Measurements from ENCODE around the gene ERFE.

Gene ERFE

GRCh38 chr2:238132463-238133450, 26.0 kb upstream of the ERFE start:
- H3K4me2 ChIP-seq (ENCODE audit: low read depth, low read length) = no peak overlapping the region

GRCh38 chr2:238133499-238134392, 25.0 kb upstream of the ERFE start:
- H3K4me3 ChIP-seq (ENCODE audit: low read length) = no peak overlapping the region
- no peaks in the 10 kb centered on the region; the same call in 1 of the 2 replicates for H3K27me3 ChIP-seq (replicated peaks; ENCODE audit: insufficient read depth, low read length)
- H3K9me2 ChIP-seq (replicated peaks; ENCODE audit: insufficient read depth, low read length) = no peaks in the 10 kb centered on the region
- no peak overlapping the region for H2AFZ ChIP-seq (ENCODE audit: low read length)
- no peak overlapping the region for H3K27ac ChIP-seq (ENCODE audit: low read length)
- H3K9me3 ChIP-seq (replicated peaks; ENCODE audit: insufficient read depth, low read length) = no peaks in the 10 kb centered on the region
- no peaks in the 10 kb centered on the region for H3K79me2 ChIP-seq (ENCODE audit: low read length)
- H3K9ac ChIP-seq (ENCODE audit: low read length) = no peak overlapping the region
- no peaks in the 10 kb centered on the region for H3F3A ChIP-seq (ENCODE audit: insufficient read depth, low read length)
- DNase-seq = no peak
- no peak overlapping the region for H3K4me2 ChIP-seq (ENCODE audit: low read depth, low read length)
- H3K4me1 ChIP-seq (ENCODE audit: low read length) = no peaks in the 10 kb centered on the region
- no peaks in the 10 kb centered on the region for H4K20me1 ChIP-seq (ENCODE audit: insufficient read depth, low read length)
- TF ChIP-seq EZH2phosphoT487 (IDR thresholded peaks at IDR 0.05; ENCODE audit: low read length) = no peak
- no peak for TF ChIP-seq CTCF (IDR thresholded peaks at IDR 0.05; ENCODE audit: low read length)
- TF ChIP-seq EZH2 (optimal IDR thresholded peaks at IDR 0.05; ENCODE audit: low read depth, low read length) = no peak
- no peaks in the 10 kb centered on the region for H3K36me3 ChIP-seq (replicated peaks; ENCODE audit: insufficient read depth, low read length)

More at GRCh38 chr2:238132463-238133450, 26.0 kb upstream of the ERFE start:
- H4K20me1 ChIP-seq (ENCODE audit: insufficient read depth, low read length) = no peaks in the 10 kb centered on the region
- no peak overlapping the region for H3K27ac ChIP-seq (ENCODE audit: low read length)
- H3K27me3 ChIP-seq (replicated peaks; ENCODE audit: insufficient read depth, low read length) = no peaks in the 10 kb centered on the region; the same call in 1 of the 2 replicates
- TF ChIP-seq EZH2phosphoT487 (IDR thresholded peaks at IDR 0.05; ENCODE audit: low read length) = no peak
- no peak for TF ChIP-seq EZH2 (optimal IDR thresholded peaks at IDR 0.05; ENCODE audit: low read depth, low read length)
- no peak for TF ChIP-seq CTCF (IDR thresholded peaks at IDR 0.05; ENCODE audit: low read length)
- H3K9me2 ChIP-seq (replicated peaks; ENCODE audit: insufficient read depth, low read length) = no peaks in the 10 kb centered on the region
- H2AFZ ChIP-seq (ENCODE audit: low read length) = no peak overlapping the region
- H3K9me3 ChIP-seq (replicated peaks; ENCODE audit: insufficient read depth, low read length) = no peaks in the 10 kb centered on the region
- H3K9ac ChIP-seq (ENCODE audit: low read length) = no peak overlapping the region
- H3K79me2 ChIP-seq (ENCODE audit: low read length) = no peaks in the 10 kb centered on the region
- H3K4me1 ChIP-seq (ENCODE audit: low read length) = no peaks in the 10 kb centered on the region
- no peaks in the 10 kb centered on the region for H3F3A ChIP-seq (ENCODE audit: insufficient read depth, low read length)
- DNase-seq = no peak
- no peak overlapping the region for H3K4me3 ChIP-seq (ENCODE audit: low read length)
- H3K36me3 ChIP-seq (replicated peaks; ENCODE audit: insufficient read depth, low read length) = no peaks in the 10 kb centered on the region

GRCh38 chr2:238134393-238134785, 24.4 kb upstream of the ERFE start:
- TF ChIP-seq CTCF (IDR thresholded peaks at IDR 0.05; ENCODE audit: low read length) (no peak), EZH2phosphoT487 (IDR thresholded peaks at IDR 0.05; ENCODE audit: low read length) (no peak), EZH2 (optimal IDR thresholded peaks at IDR 0.05; ENCODE audit: low read depth, low read length) (no peak)
- Histone ChIP-seq H3F3A (ENCODE audit: insufficient read depth, low read length) (no peaks in the 10 kb centered on the region), H3K4me2 (ENCODE audit: low read depth, low read length) (no peak overlapping the region), H3K4me1 (ENCODE audit: low read length) (no peaks in the 10 kb centered on the region), H3K9ac (ENCODE audit: low read length) (no peak overlapping the region), H3K27ac (ENCODE audit: low read length) (no peak overlapping the region), H3K36me3 (replicated peaks; ENCODE audit: insufficient read depth, low read length) (no peaks in the 10 kb centered on the region), H3K79me2 (ENCODE audit: low read length) (no peaks in the 10 kb centered on the region), H3K27me3 (replicated peaks; ENCODE audit: insufficient read depth, low read length) (no peaks in the 10 kb centered on the region; the same call in 1 of the 2 replicates), H3K4me3 (ENCODE audit: low read length) (no peak overlapping the region), H3K9me2 (replicated peaks; ENCODE audit: insufficient read depth, low read length) (no peaks in the 10 kb centered on the region), H4K20me1 (ENCODE audit: insufficient read depth, low read length) (no peaks in the 10 kb centered on the region), H3K9me3 (replicated peaks; ENCODE audit: insufficient read depth, low read length) (no peaks in the 10 kb centered on the region), H2AFZ (ENCODE audit: low read length) (no peak overlapping the region)
- no peak for DNase-seq
